HepG2 (cell line): ENCODE data around the gene DNAAF3. TPM values are rescaled to one million over a fixed set of nuclear protein-coding genes. Genes with fewer than 3 reads are reported as not detected.

Experiments
- FOXK1 ChIP-seq: sonication (generic); formaldehyde crosslinking; IDR thresholded peaks from 2 replicates; pipeline ENCODE4 v1.4.0; 2020; ENCODE audit warnings: low read depth, missing genetic modification reagents, borderline replicate concordance
- HOXD1 ChIP-seq: sonication (generic); formaldehyde crosslinking; IDR thresholded peaks from 2 replicates; pipeline ENCODE4 v1.5.0; 2020; ENCODE audit warnings: missing genetic modification reagents
- KIAA2018 ChIP-seq: sonication (generic); formaldehyde crosslinking; IDR thresholded peaks from 2 replicates; pipeline ENCODE4 v1.5.0; 2020; ENCODE audit warnings: mild to moderate bottlenecking, missing genetic modification reagents, borderline replicate concordance
- NAIF1 ChIP-seq: sonication (generic); formaldehyde crosslinking; IDR thresholded peaks from 2 replicates; pipeline ENCODE4 v1.5.0; 2020; ENCODE audit warnings: mild to moderate bottlenecking, missing genetic modification reagents, borderline replicate concordance
- SETDB1 ChIP-seq: sonication (generic); formaldehyde crosslinking; IDR thresholded peaks from 2 replicates; pipeline ENCODE4 v1.5.1; 2020; ENCODE audit warnings: missing genetic modification reagents, mild to moderate bottlenecking, borderline replicate concordance
- SUZ12 ChIP-seq: fragments of 150-350 bp; IDR thresholded peaks from 2 replicates; pipeline ENCODE4 v1.6.1; 2014; ENCODE audit warnings: low read depth, low read length
- SYNCRIP ChIP-seq: fragments of 200-400 bp; formaldehyde crosslinking; IDR thresholded peaks from 2 replicates; pipeline ENCODE4 v1.6.1; 2018; ENCODE audit warnings: mild to moderate bottlenecking, low read depth, low read length; ENCODE audit not compliant: insufficient read depth
- TFDP1 ChIP-seq: IDR thresholded peaks from 2 replicates; pipeline ENCODE4 v1.6.1; 2016; ENCODE audit warnings: missing compliant biosample characterization, missing genetic modification reagents, borderline replicate concordance
- USF2 ChIP-seq, 2 experiments: sonication (generic) in 1 of 2; formaldehyde crosslinking in 1 of 2; IDR thresholded peaks; 2 replicates each; pipeline versions ENCODE4 v1.5.1 to v1.6.1; 2011 to 2020; ENCODE audit warnings: borderline replicate concordance in 1 of 2, low read depth in 1 of 2, low read length in 1 of 2, mild to moderate bottlenecking in 1 of 2, missing genetic modification reagents in 1 of 2, moderate library complexity in 1 of 2
- ZBTB1 ChIP-seq: sonication (generic); formaldehyde crosslinking; IDR thresholded peaks from 2 replicates; pipeline ENCODE4 v1.4.0; 2020; ENCODE audit warnings: missing genetic modification reagents, borderline replicate concordance
- ZNF550 ChIP-seq: sonication (generic); formaldehyde crosslinking; IDR thresholded peaks from 2 replicates; pipeline ENCODE4 v1.4.0; 2020; ENCODE audit warnings: mild to moderate bottlenecking, missing genetic modification reagents, borderline replicate concordance
- ZNF576 ChIP-seq: sonication (generic); formaldehyde crosslinking; IDR thresholded peaks from 2 replicates; pipeline ENCODE4 v1.4.0; 2020; ENCODE audit warnings: mild to moderate bottlenecking, missing genetic modification reagents
- ZNF672 ChIP-seq: sonication (generic); formaldehyde crosslinking; IDR thresholded peaks from 2 replicates; pipeline ENCODE4 v1.8.1; 2022; ENCODE audit warnings: missing genetic modification reagents
- ZNF709 ChIP-seq: sonication (generic); formaldehyde crosslinking; IDR thresholded peaks from 2 replicates; pipeline ENCODE4 v1.5.0; 2020; ENCODE audit warnings: mild to moderate bottlenecking, missing genetic modification reagents
- ZNF780A ChIP-seq: sonication (generic); formaldehyde crosslinking; IDR thresholded peaks from 2 replicates; pipeline ENCODE4 v1.8.0; 2022; ENCODE audit warnings: mild to moderate bottlenecking, missing genetic modification reagents, moderate library complexity
- polyA plus RNA-seq, 8 experiments: library from polyadenylated mRNA; depleted of rRNA in 3 of 8; stranded (reverse) in 7 of 8; unstranded in 1 of 8; fragments of >200 nt; fragmentation: Illumina TruSeq in 4 of 8; extraction: Trizol in 4 of 8; gene quantifications; 2 replicates each; pipeline versions ENCODE4 v1.2.1 to v1.2.3, GENCODE V29; 2011 to 2016; ENCODE audit warnings: low read depth in 4 of 8, missing spikeins in 1 of 8, mixed read lengths in 1 of 8; ENCODE audit not compliant: insufficient read depth in 1 of 8
- total RNA-seq, 5 experiments: library from RNA; depleted of rRNA; stranded (reverse); fragments of >200 nt; fragmentation: Illumina TruSeq; extraction: Trizol; gene quantifications; 2 replicates each; pipeline ENCODE4 v1.2.3, GENCODE V29; 2016; ENCODE audit warnings: low read depth in 1 of 5
- TF ChIP-seq, protein P1 (sequence below): sonication (generic); formaldehyde crosslinking; IDR thresholded peaks from 2 replicates; pipeline ENCODE4 v1.5.0; 2020; ENCODE audit warnings: missing genetic modification reagents, mild to moderate bottlenecking, borderline replicate concordance

The DNAAF3 gene
- total and polyA plus RNA-seq, 2 of the 13 experiments (the other 11 are each of a cell fraction or from before 2014, with no cell fraction given), result 0.30 to 0.40 TPM

GRCh38 chr19:55165952-55166529 is 372 bp downstream of the DNAAF3 start (continued):
- TF ChIP-seq HOXD1, result 0 out of 2 replicates have a peak, but pooled peaks have one; percentile 47
- TF ChIP-seq USF2 (IDR thresholded peaks at IDR 0.05; ENCODE audit: low read depth, low read length), result no peak
- no peak for TF ChIP-seq USF2 (CRISPR knock-in tag; IDR thresholded peaks at IDR 0.05; ENCODE audit: borderline replicate concordance)
- no peak for TF ChIP-seq KIAA2018
- no peak for TF ChIP-seq NAIF1 (CRISPR knock-in tag)
- TF ChIP-seq ZNF780A (CRISPR knock-in tag), result no peak
- no peak for TF ChIP-seq SYNCRIP
- no peak for TF ChIP-seq ZNF672
- TF ChIP-seq TFDP1, result no peak
- TF ChIP-seq ZBTB1 (CRISPR knock-in tag), result no peak
- peak; percentile 85 for TF ChIP-seq SUZ12
- TF ChIP-seq, protein P1, sequence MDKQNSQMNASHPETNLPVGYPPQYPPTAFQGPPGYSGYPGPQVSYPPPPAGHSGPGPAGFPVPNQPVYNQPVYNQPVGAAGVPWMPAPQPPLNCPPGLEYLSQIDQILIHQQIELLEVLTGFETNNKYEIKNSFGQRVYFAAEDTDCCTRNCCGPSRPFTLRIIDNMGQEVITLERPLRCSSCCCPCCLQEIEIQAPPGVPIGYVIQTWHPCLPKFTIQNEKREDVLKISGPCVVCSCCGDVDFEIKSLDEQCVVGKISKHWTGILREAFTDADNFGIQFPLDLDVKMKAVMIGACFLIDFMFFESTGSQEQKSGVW (CRISPR knock-in tag), result no peak
- no peak for TF ChIP-seq ZNF576
- 0 out of 2 replicates have a peak, but pooled peaks have one; percentile 29 for TF ChIP-seq FOXK1 (CRISPR knock-in tag)
- TF ChIP-seq ZNF550 (CRISPR knock-in tag), result no peak
- no peak for TF ChIP-seq SETDB1
- no peak for TF ChIP-seq ZNF709 (CRISPR knock-in tag)
